Tibial artery (tissue), 4 donors: ENCODE measurements around the gene SLC9A5.
A peak's percentile ranks its signal among the peaks of the same experiment; 100 is the strongest.

Experiments
- DNase-seq, 2 donors: peaks; one replicate each; pipeline ENCODE4 v3.0.0-alpha.2; 2019
- H3K27ac ChIP-seq, 2 donors: fragments of 200-600 bp; sonication (generic) in 1 of 2; 1 replicate in 1 of 2; 2 replicates in 1 of 2; pipeline ENCODE4 v1.5.1; 2018 to 2019; ENCODE audit warnings: mild to moderate bottlenecking in 1 of 2
- H3K27me3 ChIP-seq, 2 donors: fragments of 200-600 bp; sonication (generic) in 1 of 2; one replicate each; pipeline versions ENCODE4 v1.5.1 to v1.6.0; 2016 to 2019
- H3K36me3 ChIP-seq, 3 donors: fragments of 200-600 bp; sonication (generic) in 2 of 3; one replicate each; pipeline ENCODE4 v1.5.1; 2016 to 2019; ENCODE audit warnings: mild to moderate bottlenecking in 2 of 3
- H3K4me1 ChIP-seq, 4 donors: fragments of 200-600 bp; sonication (generic) in 2 of 4; 1 replicate in 3 of 4; 2 replicates in 1 of 4; pipeline ENCODE4 v1.5.1; 2016 to 2019
- H3K4me3 ChIP-seq, 2 donors: fragments of 200-600 bp; sonication (generic) in 1 of 2; 1 replicate in 1 of 2; 2 replicates in 1 of 2; pipeline ENCODE4 v1.5.1; 2018 to 2019; ENCODE audit warnings: mild to moderate bottlenecking in 2 of 2
- H3K9me3 ChIP-seq, 3 donors: fragments of 200-600 bp; sonication (generic) in 1 of 3; one replicate each; pipeline ENCODE4 v1.5.1; 2016 to 2019
- CTCF ChIP-seq, 2 experiments: fragments of 200-600 bp in 1 of 2; fragments of 450-650 bp in 1 of 2; IDR thresholded peaks; one replicate each; pipeline ENCODE4 v1.5.1; 2017 to 2019; ENCODE audit warnings: antibody characterized with exemption in 2 of 2, mild to moderate bottlenecking in 1 of 2, moderate library complexity in 1 of 2
- intact Hi-C: fragments of 100-400 bp; cut with DNase I; formaldehyde crosslinking; loops from one replicate; pipeline ENCODE4 v1.15.0; 2023; ENCODE audit warnings: low total_unique reads

Gene SLC9A5

GRCh38 chr16:67275321-67275720 lies 26.5 kb downstream of the SLC9A5 start:
- no peak for DNase-seq
- H3K4me3 ChIP-seq: no peak overlapping the region
- intact Hi-C loops: no loop called here
- no peaks in the 10 kb centered on the region for H3K36me3 ChIP-seq
- peaks cover 0 to 36% (median 20%) of the 10 kb centered on the region in 4 donors for H3K4me1 ChIP-seq
- H3K9me3 ChIP-seq: no peaks in the 10 kb centered on the region
- H3K27me3 ChIP-seq: no peaks in the 10 kb centered on the region
- no peak overlapping the region for H3K27ac ChIP-seq
- TF ChIP-seq CTCF (IDR thresholded peaks at IDR 0.05): no peak

- peaks cover 0 to 36% (median 20%) of the 10 kb centered on the region in 4 donors for H3K4me1 ChIP-seq
- no peak overlapping the region for H3K4me3 ChIP-seq
Measured at GRCh38 chr16:67277294-67277998, 28.7 kb downstream of the SLC9A5 start.

GRCh38 chr16:67277999-67278772 lies 29.4 kb downstream of the SLC9A5 start:
- no peak for TF ChIP-seq CTCF (IDR thresholded peaks at IDR 0.05)
- peak overlapping the region; percentile 60 to 68 for H3K27ac ChIP-seq
- H3K4me1 ChIP-seq: peaks cover 0 to 36% (median 20%) of the 10 kb centered on the region in 4 donors
- H3K36me3 ChIP-seq: peaks cover 0 to 9% (median 0%) of the 10 kb centered on the region in 3 donors
- H3K9me3 ChIP-seq: no peaks in the 10 kb centered on the region
- intact Hi-C loops: no loop called here
- H3K4me3 ChIP-seq: peak overlapping the region; percentile 52 to 54
- DNase-seq: peak in 1 of 2 donors; percentile 32
- H3K27me3 ChIP-seq: no peaks in the 10 kb centered on the region

More at GRCh38 chr16:67277294-67277998, 28.7 kb downstream of the SLC9A5 start:
- Histone ChIP-seq H3K27ac (peak overlapping the region; percentile 60 to 68), H3K9me3 (no peaks in the 10 kb centered on the region), H3K36me3 (peaks cover 0 to 6% (median 0%) of the 10 kb centered on the region in 3 donors), H3K27me3 (no peaks in the 10 kb centered on the region)
- TF ChIP-seq CTCF (IDR thresholded peaks at IDR 0.05): no peak
- intact Hi-C loops: no loop called here
- peak; percentile 59 to 85 for DNase-seq

GRCh38 chr16:67278773-67279295 lies 30.1 kb downstream of the SLC9A5 start:
- peaks cover 0 to 36% (median 20%) of the 10 kb centered on the region in 4 donors for H3K4me1 ChIP-seq
- peaks cover 0 to 9% (median 0%) of the 10 kb centered on the region in 3 donors for H3K36me3 ChIP-seq
- TF ChIP-seq CTCF (IDR thresholded peaks at IDR 0.05): no peak
- DNase-seq: no peak
- peak overlapping the region; percentile 52 to 54 for H3K4me3 ChIP-seq
- H3K27me3 ChIP-seq: no peaks in the 10 kb centered on the region
- intact Hi-C loops: no loop called here
- no peaks in the 10 kb centered on the region for H3K9me3 ChIP-seq
- peak overlapping the region; percentile 60 to 68 for H3K27ac ChIP-seq

- intact Hi-C loops: no loop called here
- peak within 1 kb of the TSS; percentile 52 to 54 for H3K4me3 ChIP-seq
- peak; percentile 46 to 76 for DNase-seq
- peak within 1 kb of the TSS; percentile 60 to 68 for H3K27ac ChIP-seq
- H3K4me1 ChIP-seq: peaks cover 0 to 36% (median 21%) of the 10 kb centered on the region in 4 donors
- peak; percentile 61 to 68 for TF ChIP-seq CTCF (IDR thresholded peaks at IDR 0.05)
- H3K27me3 ChIP-seq: no peaks in the 10 kb centered on the region
- peaks cover 0 to 9% (median 0%) of the 10 kb centered on the region in 3 donors for H3K36me3 ChIP-seq
- H3K9me3 ChIP-seq: no peaks in the 10 kb centered on the region
Measured at GRCh38 chr16:67279296-67280089, 30.7 kb downstream of the SLC9A5 start, which contains the start of gene PLEKHG4. TSS of gene PLEKHG4 (plus strand) at chr16:67279532. CDS start at chr16:67280045, 513 bp downstream.
